ENCODE data around the gene HAUS7.

HAUS7 gene

DNA sequence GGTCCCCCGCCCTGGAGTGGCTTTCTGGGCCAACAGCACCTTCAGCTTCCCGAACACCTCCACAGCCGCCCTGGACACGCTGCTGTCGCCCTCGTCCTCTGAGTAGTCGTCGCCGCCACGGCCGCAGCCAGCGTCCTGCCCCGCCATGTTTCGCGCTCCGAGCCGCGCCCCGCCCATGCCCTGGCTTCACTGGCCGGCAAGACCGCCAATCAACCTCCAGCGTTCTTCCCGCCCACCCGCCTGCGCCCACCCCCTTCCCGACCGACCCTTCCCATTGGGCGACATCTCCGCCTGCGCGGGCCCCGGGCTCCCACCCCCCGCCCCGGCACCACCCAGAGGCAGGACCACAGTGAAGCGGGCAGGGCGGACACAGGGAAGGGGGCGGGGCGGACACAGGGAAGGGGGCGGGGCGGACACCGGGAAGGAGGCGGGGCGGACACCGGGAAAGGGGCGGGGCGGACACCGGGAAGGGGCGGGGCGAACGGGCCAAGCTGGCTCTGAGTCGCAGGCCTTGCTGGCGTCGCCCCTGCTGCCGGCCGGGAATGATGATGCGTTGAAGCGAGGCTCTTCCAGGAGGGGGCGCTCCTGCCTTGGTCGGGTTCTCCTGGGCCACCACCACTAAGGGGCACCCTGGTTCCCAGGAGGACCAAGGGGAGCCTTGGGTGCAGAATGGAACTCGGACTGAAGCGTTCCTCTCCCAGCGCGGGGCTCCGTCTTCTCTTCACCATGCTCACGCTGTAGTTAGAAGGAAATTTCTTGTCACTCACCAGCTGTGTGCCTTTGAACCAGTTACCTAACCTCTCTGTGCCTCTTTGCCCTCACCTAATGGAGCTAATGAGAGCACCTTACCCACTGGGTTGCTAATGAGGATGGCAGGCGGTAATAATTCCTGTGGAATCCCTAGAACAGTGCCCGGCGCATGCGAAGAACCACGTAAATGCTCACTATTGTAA is at the start of gene HAUS7:
HAUS7 (minus strand) TSS at position 166 of the 953 bp plus-strand sequence; CDS start at position 147, 19 bp downstream.
- DNase-seq (ENCODE audit: extremely low spot score, insufficient read length, low read depth) = peak; percentile 76
- peak; percentile 98 for FAIRE-seq

GRCh38 chrX:153519569-153520286 is 49.4 kb upstream of the HAUS7 start:
- FAIRE-seq (no peak), DNase-seq (ENCODE audit: extremely low spot score, insufficient read length, low read depth) (no peak)

DNA sequence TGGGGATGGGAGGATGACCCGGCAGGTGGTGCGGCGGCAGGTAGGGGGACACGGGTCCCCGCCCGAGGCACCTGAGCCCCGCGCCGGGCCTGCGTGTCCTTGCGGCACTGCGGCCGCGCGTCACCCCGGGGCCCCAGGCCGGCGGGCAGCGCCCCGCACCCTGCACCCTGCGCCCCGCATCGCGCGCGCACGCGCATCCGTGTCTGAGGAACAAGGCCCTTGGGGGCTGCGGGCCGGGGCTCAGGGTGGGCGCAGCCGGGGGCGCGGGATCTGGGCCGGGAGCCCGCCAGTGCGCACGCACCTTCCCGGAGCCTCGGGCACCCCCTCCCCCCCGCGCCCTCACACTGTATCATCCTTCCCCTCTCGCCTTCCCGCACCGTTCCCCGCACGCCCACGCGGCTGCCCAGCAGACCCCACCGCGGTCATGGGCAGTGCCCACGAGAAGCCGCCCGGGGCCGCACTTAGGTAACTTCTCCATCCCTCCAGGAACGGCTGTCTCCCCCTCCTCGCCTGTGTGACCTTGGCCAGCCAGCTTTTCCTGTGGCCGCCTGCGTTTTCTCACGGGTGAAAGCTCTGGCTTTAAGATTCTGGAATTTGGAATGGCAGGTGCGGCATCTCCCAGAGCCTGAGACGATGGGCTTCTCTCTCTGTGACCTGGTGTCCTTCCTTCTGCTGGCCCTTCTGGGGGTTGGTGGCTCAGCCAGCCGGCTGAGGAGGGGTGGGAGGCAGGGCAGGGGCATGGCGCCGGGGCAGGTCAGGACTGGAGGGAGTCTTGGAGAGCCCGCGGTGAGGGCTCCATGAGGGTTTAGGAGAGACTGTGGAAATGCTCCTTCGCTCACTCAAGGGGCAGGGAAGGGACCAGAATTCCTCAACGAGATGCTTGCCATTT is 47.8 kb upstream of the HAUS7 start:
- no peak for DNase-seq (ENCODE audit: extremely low spot score, insufficient read length, low read depth)
- FAIRE-seq = no peak

DNA sequence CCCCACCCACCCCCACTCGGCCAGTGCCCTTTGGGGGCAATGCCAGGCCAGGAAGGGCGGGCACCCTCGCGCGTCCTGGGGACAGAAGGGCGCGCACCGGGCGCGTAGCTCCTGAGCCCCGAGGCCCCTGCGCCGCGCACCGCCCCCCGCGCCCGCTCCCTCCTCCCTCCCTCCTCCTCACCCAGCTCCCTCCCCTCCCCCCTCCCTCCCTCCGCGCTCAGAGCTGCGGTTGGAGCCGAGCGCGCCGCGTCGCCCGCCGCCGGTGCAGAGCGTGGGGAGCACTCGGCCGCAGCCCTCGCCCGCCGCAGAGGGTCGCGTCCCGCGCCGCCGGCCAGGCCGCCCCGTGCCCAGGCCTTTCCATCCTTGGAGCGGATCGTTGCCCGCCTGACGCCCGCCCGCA is 47.0 kb upstream of the HAUS7 start, which contains the start of gene ATP2B3:
ATP2B3 (plus strand) TSS at position 220 of the 400 bp plus-strand sequence. CDS start 18,606 bp downstream, outside the sequence.
- FAIRE-seq = no peak
- DNase-seq (ENCODE audit: extremely low spot score, insufficient read length, low read depth) = no peak

DNA sequence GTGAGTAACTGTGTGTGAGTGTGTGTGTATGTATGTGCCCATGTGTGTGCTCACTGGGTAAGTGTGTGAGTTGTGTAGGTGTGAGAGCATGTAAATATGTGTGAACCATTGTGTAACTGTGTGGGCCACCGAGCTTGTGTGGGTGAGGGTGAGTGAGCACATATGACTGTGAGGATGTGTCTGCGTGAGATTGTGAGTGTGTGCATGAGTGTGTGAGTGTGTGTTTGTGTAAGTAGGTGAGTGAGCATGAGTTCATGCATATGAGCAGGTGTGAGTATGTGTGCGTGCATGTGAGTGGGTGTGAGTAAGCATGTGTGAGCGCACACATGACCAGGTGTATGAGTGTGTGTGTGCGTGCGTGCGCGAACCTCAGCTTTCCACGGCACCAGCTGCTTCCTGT is 45.7 kb upstream of the HAUS7 start:
- FAIRE-seq = no peak

DNA sequence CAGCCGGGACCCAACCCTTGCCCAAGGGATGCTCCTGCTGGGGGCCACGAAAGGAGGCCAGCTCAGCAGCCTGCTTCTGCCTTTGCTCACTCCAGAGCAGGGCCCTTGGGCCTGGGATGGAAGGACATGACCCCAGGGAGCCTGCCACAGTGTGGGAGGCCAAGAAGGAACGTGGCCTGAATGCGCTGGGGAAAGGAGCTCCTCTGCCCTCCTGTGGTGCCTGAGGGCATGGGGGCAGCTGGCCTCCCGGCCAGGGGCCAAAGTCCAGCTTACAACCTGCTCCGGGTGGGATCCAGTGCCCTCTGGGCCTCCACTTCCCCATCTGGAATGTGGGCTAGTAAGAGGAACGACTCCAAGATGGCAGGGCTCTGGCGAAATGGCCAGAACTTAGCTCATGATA is 45.1 kb upstream of the HAUS7 start:
- no peak for DNase-seq (ENCODE audit: extremely low spot score, insufficient read length, low read depth)
- no peak for FAIRE-seq

More for the DNA sequence above, 45.7 kb upstream of the HAUS7 start:
- no peak for DNase-seq (ENCODE audit: extremely low spot score, insufficient read length, low read depth)

DNA sequence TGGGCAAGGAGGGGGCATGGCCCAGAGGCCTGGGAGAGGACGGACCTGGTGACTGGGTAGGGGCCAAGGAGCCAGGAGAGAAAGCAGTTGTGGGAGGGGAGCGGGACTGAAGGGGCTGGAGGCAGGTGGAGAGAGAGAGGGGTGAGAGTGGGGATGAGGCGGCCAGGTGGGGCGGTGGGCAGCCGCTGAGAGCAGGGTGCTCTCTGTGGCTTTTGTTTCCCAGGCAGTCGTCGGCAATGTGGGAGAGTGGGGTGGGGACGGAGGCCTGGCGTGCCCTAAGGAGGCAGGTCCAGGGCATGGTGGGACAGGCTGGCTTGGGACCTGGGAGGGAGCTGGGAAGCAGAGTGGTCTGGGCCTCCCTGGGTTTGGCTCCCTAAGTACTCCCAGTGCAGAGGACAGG is 43.9 kb upstream of the HAUS7 start:
- FAIRE-seq (no peak), DNase-seq (ENCODE audit: extremely low spot score, insufficient read length, low read depth) (no peak)

DNA sequence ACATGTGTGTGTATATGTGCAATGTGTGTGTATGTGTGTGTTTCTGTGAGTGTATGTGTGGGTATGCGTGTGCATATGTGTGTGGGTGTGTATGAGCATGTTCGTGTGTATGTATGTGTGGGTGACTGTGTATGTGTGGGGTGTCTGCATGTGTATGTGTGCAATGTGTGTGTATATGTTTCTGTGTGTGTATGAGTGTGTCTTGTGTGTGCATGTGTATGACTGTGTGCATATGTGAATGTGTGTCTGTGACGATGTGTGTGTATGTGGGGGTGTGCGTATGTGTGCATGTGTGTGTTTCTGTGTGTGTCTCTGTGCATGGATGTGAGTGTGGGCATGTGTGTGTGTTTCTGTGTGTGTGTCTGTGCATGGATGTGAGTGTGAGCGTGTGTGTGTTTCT is 42.9 kb upstream of the HAUS7 start:
- no peak for FAIRE-seq
- DNase-seq (ENCODE audit: extremely low spot score, insufficient read length, low read depth) = no peak

DNA sequence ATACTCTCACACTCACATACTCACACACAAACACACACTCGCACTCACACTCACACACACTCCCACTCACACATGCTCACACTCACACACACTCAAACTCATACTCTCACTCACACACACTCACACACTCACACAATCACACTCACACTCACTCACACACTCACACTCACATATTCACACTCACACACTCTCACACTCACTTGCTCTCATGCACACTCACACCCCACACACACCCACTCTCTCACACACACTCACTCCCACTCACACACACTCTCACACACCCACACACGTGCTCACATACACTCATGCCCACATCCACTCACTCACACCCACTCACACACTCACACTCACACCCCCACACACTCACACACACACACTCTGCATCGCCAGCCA is 42.1 kb upstream of the HAUS7 start:
- DNase-seq (ENCODE audit: extremely low spot score, insufficient read length, low read depth) (no peak), FAIRE-seq (no peak)

DNA sequence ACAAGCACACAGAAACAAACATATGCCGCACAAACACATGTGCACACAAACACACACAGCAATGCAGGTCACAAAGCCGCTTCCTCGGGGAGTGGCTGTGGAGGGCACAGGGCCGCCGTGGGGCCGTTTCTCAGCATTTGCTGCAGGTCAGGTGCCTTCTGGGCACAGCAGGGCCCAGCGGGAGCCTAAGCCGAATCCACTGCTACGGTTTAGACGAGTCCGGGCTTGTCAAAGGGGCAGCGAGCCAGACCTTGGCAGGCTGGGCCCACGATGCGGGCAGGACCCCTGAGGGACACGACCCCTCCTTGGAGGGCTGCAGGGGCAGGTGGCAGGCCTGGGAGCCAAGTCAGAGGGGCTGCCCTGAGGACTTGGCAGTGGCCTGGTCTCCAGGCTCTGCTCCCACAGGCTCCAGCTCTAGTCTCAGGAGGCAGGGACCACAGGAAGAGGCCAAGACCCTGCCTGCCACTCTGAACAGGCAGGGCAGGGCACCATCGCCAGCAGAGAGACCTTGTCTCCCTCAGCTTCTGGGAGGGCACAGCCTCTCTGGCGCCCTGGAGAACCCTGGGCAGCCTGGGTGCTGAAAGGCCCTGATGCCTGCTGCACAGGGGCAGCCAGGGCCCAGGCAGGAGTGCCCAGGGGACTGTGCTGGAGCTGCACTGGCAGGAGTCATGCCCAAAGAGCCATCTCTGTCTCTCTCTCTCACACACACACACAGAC is 41.6 kb upstream of the HAUS7 start:
- no peak for FAIRE-seq
- no peak for DNase-seq (ENCODE audit: extremely low spot score, insufficient read length, low read depth)

- FAIRE-seq = no peak
- DNase-seq (ENCODE audit: extremely low spot score, insufficient read length, low read depth) = no peak
Measured at GRCh38 chrX:153510383-153510782, 40.0 kb upstream of the HAUS7 start.

GRCh38 chrX:153509592-153509991 is 39.2 kb upstream of the HAUS7 start:
- no peak for DNase-seq (ENCODE audit: extremely low spot score, insufficient read length, low read depth)
- no peak for FAIRE-seq

DNA sequence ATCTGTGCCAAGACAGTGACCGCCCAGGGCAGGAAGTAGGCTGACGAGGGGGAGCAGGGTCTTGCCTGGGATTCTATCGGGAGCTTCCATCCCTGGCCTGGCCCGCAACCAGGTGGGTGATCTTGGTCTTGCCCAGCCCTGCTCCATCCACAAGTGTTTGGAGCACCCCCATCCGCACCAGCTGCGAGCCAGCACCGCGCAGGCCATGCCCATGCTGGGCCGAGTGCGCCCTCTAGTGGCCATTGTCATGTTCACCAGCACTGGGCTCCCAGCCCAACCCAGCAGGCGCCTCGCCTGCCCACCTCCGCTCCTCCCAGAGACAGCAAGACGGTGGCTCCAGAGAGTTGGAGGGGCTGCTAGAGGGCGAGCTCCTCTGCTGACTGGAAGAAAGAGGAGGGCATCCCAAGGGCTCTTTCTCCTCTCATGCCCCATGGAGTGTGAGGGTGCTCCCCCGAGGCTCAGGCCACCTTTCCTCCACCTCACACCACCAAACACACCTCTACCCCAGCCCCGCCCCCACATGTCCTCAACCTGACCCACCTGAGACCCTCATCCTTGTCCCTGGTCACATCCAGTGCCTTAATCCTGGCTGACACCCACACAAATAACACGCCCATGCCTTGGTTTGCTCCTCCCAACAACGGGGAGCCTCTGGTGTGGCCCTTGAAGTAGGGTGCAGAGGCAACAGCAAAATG is 37.3 kb upstream of the HAUS7 start:
- DNase-seq (ENCODE audit: extremely low spot score, insufficient read length, low read depth) (peak; percentile 72), FAIRE-seq (peak; percentile 86)

DNA sequence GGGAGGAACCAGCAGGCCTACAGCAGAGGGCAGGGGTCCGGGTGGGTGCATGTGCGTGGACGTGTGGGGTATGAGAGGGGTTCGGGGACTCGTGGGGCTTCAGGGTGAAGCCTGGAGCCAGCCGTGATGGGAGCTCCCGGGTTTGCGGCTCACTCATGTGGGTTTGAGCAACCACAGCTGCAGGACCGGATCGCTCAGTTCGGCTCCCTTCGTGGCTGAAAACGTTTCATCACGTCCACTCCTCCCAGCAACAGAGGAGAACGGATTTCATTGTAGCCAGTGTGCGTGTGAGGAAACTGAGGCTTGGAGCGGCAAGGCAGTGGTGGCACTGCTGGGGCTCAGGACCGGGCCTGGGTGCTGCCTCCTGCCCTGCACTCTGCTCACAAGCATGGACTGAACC is 35.0 kb upstream of the HAUS7 start:
- DNase-seq (ENCODE audit: extremely low spot score, insufficient read length, low read depth) (no peak), FAIRE-seq (no peak)

GRCh38 chrX:153504445-153505016 is 34.2 kb upstream of the HAUS7 start:
- FAIRE-seq (no peak), DNase-seq (ENCODE audit: extremely low spot score, insufficient read length, low read depth) (no peak)

GRCh38 chrX:153502796-153503195 is 32.4 kb upstream of the HAUS7 start:
- no peak for FAIRE-seq
- no peak for DNase-seq (ENCODE audit: extremely low spot score, insufficient read length, low read depth)

- DNase-seq (ENCODE audit: extremely low spot score, insufficient read length, low read depth) (no peak), FAIRE-seq (no peak)
Measured at GRCh38 chrX:153502131-153502530, 31.8 kb upstream of the HAUS7 start.

GRCh38 chrX:153501530-153501929 is 31.2 kb upstream of the HAUS7 start:
- DNase-seq (ENCODE audit: extremely low spot score, insufficient read length, low read depth) (no peak), FAIRE-seq (no peak)
